ENCODE results near the gene ACSM6. TPM values are rescaled to one million over a fixed set of nuclear protein-coding genes. Genes with fewer than 3 reads are reported as not detected.
"Not testable (repeated sequence)": the region's sequence is repeated elsewhere in the genome, so short reads cannot be mapped to it uniquely, and the experiment has no call there.

The ACSM6 gene
- total RNA-seq, 1 experiment from 2014 or later, result not detected

DNA sequence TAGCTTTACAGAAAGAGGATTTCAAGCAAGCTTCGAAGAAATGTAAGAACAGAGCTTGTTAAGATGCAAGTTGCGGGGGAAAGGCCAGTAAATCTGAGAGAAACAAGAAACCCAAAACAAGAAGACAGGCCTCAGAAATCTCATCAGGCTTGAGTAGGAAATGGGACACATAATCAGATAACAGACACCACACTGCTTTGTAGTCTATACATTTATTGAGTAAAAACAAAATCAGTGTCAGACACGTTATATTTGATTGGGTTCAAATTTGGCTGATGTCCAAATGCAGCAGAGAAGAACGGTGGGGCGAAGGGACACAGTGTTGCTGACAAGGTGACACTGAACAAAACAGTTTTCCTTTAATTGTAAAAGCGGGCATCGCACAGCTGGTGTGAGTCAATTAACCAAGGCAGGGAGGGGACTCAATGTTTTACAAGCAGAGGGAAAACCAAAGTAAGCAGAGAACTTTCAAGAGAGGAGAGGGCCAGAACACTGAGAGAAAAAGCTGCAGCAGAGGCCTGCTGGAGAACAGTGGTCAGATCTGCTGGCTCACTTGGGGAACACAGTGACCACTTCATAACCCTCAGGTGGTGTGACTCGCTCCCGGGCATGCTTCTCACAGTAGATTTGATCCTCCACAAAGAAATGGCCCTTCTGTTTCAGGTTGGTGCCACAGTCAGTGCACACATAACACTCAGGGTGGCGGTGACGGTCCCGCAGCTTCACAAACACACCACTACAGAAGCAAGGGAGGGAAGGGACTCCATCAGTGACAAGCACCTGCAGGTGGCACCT lies 43.5 kb downstream of the ACSM6 start:
- in situ Hi-C loops (cut with HindIII; ENCODE audit: low pct_unique_long_range_greater_than_20kb, low sequenced_read_pairs), result no loop called here
- DNase-seq (ENCODE audit: low read depth, low spot score), result no peak

DNA sequence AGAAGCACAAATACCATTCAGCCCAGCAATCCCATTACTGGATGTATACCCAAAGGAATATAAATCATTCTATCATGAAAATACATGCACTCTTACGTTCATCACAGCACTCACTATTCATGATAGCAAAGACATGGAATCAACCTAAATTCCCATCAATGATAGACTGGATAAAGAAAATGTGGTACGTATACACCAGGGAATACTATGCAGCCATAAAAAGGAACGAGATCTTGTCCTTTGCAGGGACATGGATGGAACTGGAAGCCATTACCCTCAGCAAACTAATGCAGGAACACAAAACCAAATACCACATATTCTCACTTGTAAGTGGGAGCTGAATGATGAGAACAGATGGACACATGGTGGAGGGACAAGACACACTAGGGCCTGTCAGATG lies 46.1 kb downstream of the ACSM6 start:
- DNase-seq (ENCODE audit: low read depth, low spot score); in situ Hi-C loops (cut with HindIII; ENCODE audit: low pct_unique_long_range_greater_than_20kb, low sequenced_read_pairs): not testable (repeated sequence)

DNA sequence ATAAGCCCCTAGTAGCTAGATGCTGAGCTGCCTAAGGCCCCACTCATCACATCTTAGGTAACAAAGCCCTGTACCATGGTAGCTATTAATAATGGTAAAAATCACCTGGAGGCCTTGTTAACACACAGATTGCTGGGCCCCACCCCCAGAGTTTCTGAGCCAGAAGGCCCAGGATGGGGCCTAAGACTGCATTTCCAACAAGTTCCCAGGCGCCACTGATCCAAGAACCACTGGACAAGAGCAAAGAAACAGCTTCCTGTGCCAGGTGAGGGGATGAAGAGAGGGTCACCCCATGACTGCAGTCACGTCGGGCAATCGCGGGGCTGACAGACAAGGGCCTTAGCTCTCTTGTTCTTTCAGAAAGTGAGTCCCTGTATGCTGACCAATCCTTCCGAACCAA lies 46.8 kb downstream of the ACSM6 start:
- DNase-seq (ENCODE audit: low read depth, low spot score), result no peak
- in situ Hi-C loops (cut with HindIII; ENCODE audit: low pct_unique_long_range_greater_than_20kb, low sequenced_read_pairs), result no loop called here

DNA sequence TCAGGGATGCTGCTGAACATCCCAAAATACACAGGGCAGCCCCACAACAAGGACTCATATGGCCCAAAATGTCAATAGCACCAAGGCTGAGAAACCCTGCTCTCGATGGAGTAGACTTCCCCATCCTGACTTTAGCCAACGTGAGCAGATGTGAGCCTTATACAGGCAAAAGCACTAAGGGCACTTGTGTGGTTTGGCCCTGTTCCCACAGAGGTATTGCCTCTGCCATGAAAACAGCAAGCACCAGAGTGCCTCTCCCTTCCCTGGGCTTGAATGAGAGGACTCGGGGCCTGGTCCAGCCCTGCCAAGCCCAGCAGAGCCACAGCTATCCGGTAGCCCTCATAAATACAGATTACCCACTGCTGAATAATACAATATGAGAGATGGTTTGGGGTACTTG lies 47.5 kb downstream of the ACSM6 start:
- in situ Hi-C loops (cut with HindIII; ENCODE audit: low pct_unique_long_range_greater_than_20kb, low sequenced_read_pairs), result no loop called here
- no peak for DNase-seq (ENCODE audit: low read depth, low spot score)

DNA sequence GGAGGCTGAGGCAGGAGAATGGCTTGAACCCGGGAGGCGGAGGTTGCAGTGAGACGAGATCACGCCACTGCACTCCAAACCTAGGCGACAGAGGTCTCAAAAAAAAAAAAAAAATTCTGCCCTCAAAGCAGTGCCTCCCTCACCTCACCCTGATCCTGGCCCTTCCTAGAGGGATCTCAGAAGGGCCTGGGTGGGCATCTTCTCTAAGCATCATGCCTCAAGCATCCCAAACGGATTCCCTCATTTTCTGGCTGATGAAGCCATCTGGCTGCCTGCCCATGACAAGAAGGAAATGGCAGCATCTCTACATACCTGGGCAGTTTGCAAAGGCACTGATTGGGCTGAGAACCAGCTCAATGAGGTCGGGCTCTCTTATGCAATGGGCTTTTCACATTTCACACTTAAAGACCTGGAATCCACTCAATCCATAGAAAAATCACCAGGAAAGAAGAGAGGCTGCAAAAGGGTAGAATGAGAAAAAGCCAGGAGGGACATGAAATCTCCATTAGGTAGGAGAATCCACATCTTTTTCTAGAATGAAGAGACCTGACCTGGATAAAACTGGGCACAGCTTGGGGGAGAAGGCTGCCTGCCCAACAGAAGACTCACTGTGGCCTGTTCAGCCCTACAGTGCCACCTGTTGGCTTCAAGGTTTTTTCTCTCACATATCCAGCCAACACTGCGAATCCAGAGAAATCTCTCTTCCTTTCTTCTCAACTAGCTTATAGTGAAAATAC lies 48.7 kb downstream of the ACSM6 start:
- peak; percentile 65 for DNase-seq (ENCODE audit: low read depth, low spot score)
- in situ Hi-C loops (cut with HindIII; ENCODE audit: low pct_unique_long_range_greater_than_20kb, low sequenced_read_pairs), result no loop called here

DNA sequence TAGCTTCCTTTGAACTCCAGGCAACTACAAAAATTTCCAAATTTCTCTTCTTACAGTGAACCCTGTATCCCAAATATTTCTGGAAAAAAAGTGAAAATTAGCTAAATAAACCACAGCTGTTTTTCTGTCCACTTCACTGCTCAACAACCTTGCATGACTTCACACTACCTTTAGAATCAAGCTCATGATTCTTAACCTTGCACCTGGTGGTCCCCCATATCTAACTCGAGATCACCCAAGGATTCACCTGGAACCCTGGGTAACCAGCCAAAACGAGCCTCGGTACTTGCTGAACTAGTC lies 49.2 kb downstream of the ACSM6 start:
- no peak for DNase-seq (ENCODE audit: low read depth, low spot score)
- in situ Hi-C loops (cut with HindIII; ENCODE audit: low pct_unique_long_range_greater_than_20kb, low sequenced_read_pairs), result no loop called here

DNA sequence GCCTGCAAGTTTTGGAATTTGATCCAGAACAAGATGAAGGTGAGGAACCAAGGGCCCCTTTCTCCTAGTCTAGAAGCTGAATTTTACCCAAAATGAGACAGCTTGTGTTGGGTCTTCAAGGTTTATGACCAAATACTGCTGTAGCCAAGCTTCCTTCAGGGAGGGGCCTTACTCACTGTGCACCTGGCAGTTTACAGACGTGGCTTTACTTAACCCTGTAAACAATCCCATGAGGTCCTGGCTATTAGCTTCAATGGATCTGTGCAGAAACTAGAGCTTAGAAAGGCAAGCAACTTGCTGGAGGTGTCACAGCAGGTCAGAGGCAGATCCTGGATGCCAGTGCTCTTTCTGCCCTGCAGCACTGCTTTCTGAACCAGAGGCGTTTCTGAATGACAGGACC lies 50.1 kb downstream of the ACSM6 start:
- in situ Hi-C loops (cut with HindIII; ENCODE audit: low pct_unique_long_range_greater_than_20kb, low sequenced_read_pairs), result no loop called here
- no peak for DNase-seq (ENCODE audit: low read depth, low spot score)

DNA sequence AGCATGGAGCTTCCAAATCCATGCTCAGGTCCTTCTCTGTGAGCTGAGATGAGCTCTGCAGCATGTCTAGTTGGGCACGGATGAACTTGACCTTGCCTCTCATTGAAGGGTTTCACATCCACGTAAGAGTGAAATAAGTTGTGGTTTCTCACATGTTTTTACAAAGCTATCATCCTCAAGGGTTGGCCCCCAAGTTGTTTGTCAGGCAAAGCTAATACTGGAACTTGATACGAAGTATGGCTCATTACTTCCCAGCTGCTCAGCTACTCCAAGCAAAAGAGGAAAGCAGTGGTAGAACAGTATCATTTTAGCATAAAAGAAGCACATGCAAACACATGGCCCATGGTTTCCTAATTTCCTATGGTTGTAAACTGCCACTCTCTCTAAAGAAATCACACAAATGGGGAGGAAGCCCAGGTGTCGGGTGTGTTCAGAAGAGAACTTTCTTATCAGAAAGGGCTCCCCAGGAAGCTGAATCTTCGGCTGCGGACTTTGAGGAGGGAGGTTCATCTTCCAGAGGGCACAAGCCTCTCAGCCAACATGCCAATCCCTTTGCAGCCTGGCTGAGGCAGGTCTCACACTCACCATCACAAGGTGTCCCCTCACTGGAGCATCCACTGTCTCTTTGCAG lies 51.5 kb downstream of the ACSM6 start:
- in situ Hi-C loops (cut with HindIII; ENCODE audit: low pct_unique_long_range_greater_than_20kb, low sequenced_read_pairs), result no loop called here

DNA sequence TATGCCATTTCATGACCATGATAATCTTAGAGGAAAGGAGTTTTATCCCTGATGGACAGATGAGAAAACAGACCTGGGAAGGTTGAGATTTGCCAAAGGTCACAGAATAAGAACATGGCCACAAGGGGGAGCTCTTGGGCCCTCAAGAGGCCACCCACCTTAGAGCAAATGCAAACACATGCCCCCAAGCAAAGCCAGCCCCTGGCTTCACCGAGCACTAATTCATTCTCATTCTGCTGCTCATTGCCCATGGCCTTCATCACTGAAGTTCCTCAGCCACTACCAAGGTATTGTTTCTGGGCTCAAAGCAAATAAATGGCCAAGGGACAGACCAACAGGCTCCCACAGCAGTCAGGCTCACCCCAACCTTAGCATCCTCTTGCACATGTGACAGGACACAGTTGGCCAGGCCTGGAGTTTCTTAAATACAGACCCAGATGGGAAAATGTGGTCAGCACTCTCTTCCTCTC lies 52.6 kb downstream of the ACSM6 start:
- peak; percentile 66 for DNase-seq (ENCODE audit: low read depth, low spot score)
- in situ Hi-C loops (cut with HindIII; ENCODE audit: low pct_unique_long_range_greater_than_20kb, low sequenced_read_pairs), result no loop called here

More for the DNA sequence above, 51.5 kb downstream of the ACSM6 start:
- DNase-seq (ENCODE audit: low read depth, low spot score), result no peak

DNA sequence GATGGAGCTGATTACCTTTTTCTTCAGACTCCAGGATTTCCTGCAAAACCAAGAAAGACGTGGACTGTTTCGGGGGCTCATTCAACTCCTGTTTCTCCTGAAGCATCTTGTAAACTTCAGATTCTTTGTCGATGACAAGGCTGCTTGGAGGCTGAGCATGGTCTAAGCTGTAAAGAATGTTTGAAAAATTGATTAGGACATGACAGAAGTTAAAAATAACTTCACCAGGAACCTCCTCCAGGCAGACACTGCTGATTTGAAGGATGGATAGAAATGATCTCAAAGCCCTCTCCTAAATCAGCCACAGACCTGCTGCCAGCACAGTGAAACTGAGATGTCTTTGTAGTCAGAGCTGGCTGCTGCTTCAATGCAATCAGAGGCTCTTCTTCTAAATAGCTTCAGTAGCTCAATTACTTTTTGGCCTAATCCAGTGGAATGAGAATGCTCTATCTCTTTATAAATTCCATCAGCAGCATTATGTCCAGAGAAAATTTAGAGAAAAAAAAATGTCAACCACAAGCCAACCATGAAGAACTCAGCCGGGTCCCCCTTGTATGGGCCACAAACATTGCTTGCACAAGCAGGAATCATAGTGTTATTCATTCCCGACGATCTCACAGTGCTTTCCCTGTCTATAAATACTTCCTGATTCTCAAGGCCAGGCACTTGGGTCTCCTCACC lies 53.3 kb downstream of the ACSM6 start:
- in situ Hi-C loops (cut with HindIII; ENCODE audit: low pct_unique_long_range_greater_than_20kb, low sequenced_read_pairs), result no loop called here
- DNase-seq (ENCODE audit: low read depth, low spot score), result no peak

DNA sequence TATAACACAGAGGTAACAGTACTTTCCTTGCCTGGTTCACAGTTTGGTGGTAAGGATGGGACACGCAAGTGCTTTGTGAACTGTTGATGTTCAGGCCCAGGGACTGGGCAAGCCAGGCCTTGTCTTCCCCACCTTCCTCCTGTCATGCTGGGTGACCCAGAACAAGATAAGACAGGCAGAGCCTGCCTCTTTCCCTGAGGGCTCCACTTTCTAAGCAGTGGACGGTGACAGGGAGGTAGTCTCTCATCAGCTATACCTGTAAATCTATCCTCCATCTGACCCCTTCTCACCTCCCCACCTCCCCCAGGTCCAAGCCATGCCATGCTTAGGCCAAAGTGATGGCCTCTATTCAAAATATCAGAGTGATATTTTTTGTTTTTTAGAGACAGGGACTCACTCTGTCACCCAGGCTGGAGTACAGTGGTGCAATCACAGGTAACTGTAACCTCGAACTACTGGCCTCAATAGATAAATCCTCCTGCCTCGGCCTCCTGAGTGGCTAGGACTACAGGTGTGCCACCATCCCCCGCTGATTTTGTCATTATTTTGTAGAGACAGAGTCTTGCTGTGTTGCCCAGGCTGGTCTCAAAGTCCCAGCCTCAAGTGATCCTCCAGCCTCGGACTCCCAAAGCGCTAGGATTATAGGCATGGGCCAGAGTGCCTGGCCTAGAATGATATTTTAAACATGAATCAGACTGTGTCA lies 54.0 kb downstream of the ACSM6 start:
- DNase-seq (ENCODE audit: low read depth, low spot score), result no peak
- in situ Hi-C loops (cut with HindIII; ENCODE audit: low pct_unique_long_range_greater_than_20kb, low sequenced_read_pairs), result no loop called here

DNA sequence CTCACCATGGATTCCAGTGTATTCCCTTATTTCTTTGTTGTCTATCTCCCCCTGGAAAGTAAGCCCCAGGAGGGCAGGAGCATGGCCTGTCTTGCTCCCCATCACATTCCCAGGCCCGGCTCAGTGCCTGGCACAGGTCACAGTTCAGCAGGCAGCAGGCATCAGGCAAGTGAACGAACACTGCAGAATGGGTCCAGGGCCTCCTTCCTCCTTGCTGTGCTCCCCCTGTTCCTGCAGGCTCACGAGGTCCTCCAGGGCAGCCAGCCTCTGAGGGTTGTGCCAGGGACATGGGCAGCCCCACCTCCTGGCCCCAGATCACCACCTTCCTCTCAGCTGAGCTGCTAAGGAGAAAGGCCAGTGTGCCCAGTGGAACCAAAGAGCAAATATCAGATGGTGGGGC lies 55.0 kb downstream of the ACSM6 start:
- in situ Hi-C loops (cut with HindIII; ENCODE audit: low pct_unique_long_range_greater_than_20kb, low sequenced_read_pairs), result no loop called here
- DNase-seq (ENCODE audit: low read depth, low spot score), result no peak

DNA sequence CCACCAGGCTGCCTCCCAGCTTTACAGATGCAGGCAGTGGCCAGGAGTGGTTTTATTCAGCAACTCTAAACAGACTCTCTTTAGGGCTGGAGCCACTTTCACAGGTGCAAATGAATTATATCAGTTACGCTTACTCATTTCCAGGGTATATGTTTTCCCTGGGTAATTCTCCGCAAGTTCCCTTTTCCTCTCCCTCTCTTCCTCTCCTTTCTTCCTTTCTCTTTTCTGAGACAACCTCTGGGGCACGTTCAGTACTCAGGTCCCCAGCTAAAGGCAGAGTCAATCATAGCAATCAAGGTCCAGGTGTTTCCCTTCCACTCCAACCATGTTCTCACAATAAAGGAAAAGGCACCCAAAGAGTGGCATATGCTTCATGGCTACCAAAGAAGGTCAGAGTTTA lies 55.4 kb downstream of the ACSM6 start:
- no peak for DNase-seq (ENCODE audit: low read depth, low spot score)
- in situ Hi-C loops (cut with HindIII; ENCODE audit: low pct_unique_long_range_greater_than_20kb, low sequenced_read_pairs), result no loop called here

DNA sequence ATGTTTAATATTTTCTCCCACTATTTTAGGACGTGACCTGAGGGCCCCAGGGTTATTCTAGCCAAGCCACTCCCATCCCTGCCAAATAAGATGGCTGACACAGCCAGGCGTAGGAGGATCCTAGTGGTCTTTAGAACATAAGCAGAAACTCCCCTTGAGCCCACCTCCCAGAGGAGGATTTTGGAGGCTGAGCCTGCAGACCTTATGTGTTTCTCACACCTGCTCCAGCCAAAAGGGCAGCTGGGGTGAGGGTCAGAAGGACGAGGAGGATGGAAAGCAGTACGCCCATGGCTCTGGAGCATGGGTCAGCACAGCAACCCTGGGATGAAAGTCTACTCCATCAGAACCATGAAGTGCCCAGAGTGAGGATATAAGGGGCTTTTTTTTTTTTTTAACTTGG lies 56.8 kb downstream of the ACSM6 start:
- in situ Hi-C loops (cut with HindIII; ENCODE audit: low pct_unique_long_range_greater_than_20kb, low sequenced_read_pairs), result no loop called here

DNA sequence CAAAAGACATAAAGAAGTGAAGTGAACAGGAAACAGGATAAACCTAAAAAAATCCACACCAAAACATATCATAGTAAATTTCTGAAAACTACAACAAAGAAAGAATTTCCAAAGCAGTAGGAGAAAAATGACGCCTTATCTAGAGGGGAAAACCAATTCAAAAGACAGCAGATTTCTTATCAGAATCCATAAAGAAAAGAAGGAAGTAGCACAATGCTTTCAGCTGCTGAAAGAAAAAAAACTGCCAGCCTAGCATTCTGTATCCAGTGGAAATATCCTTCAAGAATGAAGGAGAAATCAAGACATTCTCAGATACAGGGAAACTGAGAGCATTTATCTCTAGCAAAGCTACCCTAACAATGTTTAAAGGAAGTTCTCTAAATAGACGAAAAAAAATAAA lies 59.0 kb downstream of the ACSM6 start:
- in situ Hi-C loops (cut with HindIII; ENCODE audit: low pct_unique_long_range_greater_than_20kb, low sequenced_read_pairs), result no loop called here

More for the DNA sequence above, 56.8 kb downstream of the ACSM6 start:
- DNase-seq (ENCODE audit: low read depth, low spot score), result no peak

DNA sequence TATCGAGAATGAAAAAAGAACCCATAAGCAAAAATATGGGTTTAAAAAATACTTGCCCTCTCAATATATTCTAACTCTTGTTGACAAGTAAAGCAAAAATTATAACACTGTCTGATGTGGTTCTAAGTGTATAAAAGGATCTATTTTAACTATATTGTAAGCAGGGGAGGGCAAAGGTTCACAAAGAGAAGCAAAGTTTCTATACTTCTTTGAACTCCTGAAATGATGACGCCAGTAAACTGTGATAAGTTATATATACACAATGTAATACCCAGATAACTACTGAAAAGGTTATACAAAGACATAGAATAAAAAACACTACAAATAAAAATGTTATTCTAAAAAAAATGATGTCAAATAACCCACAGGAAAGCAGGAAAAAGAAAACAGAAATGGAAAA lies 59.6 kb downstream of the ACSM6 start:
- no peak for DNase-seq (ENCODE audit: low read depth, low spot score)
- in situ Hi-C loops (cut with HindIII; ENCODE audit: low pct_unique_long_range_greater_than_20kb, low sequenced_read_pairs), result no loop called here

More for the DNA sequence above, 59.0 kb downstream of the ACSM6 start:
- DNase-seq (ENCODE audit: low read depth, low spot score), result no peak

DNA sequence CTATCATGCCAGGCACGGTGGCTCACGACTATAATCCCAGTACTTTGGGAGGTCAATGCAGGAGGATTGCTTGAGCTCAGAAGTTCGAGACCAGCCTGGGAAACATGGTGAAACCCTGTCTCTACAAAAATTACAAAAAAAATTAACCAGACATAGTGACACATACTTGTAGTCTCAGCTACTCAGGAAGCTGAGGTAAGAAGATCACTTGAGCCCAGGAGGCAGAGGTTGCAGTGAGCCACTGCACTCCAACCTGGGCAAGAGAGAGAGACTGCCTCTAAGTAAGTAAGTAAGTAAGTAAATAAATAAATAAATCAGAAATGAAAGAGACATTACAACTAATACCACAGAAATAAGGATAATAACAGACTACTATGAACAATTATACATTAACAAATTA lies 60.6 kb downstream of the ACSM6 start:
- in situ Hi-C loops (cut with HindIII; ENCODE audit: low pct_unique_long_range_greater_than_20kb, low sequenced_read_pairs), result no loop called here
- DNase-seq (ENCODE audit: low read depth, low spot score), result no peak

DNA sequence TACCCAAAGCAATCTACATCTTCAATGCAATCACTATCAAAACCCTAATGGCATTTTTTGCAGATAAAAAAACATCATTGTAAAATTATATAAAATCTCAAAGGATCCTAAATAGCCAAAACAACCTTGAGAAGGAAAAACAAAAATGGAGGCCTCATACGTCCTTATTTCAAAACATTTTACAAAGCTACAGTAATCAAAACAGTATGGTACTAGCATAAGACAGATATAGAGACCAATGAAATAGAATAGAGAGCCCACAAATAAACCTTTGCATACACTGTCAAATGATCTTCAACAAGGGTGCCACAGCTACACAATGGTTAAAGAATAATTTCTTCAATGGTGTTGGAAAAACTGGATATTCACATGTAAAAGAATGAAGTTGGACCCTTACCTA lies 62.2 kb downstream of the ACSM6 start:
- in situ Hi-C loops (cut with HindIII; ENCODE audit: low pct_unique_long_range_greater_than_20kb, low sequenced_read_pairs), result no loop called here
- no peak for DNase-seq (ENCODE audit: low read depth, low spot score)

All from SK-MEL-5 (cell line).